ENCODE results near the gene CTTNBP2NL.
"Not testable (repeated sequence)": the region's sequence is repeated elsewhere in the genome, so short reads cannot be mapped to it uniquely, and the experiment has no call there.

The CTTNBP2NL gene

GRCh38 chr1:112386731-112387346 is 9.2 kb upstream of the CTTNBP2NL start:
- no peak for TF ChIP-seq CTCF (IDR thresholded peaks at IDR 0.05; ENCODE audit: insufficient read depth, low read depth, low read length, missing control alignments)
- DNase-seq (ENCODE audit: low read depth) = no peak

GRCh38 chr1:112387807-112388206 is 8.2 kb upstream of the CTTNBP2NL start:
- no peak for DNase-seq (ENCODE audit: low read depth)
- no peak for TF ChIP-seq CTCF (IDR thresholded peaks at IDR 0.05; ENCODE audit: insufficient read depth, low read depth, low read length, missing control alignments)

More at GRCh38 chr1:112386731-112387346, 9.2 kb upstream of the CTTNBP2NL start:
- no peak overlapping the region for H3K4me3 ChIP-seq (ENCODE audit: low read length)

GRCh38 chr1:112388436-112388835 is 7.6 kb upstream of the CTTNBP2NL start:
- no peak for DNase-seq (ENCODE audit: low read depth)
- no peak overlapping the region for H3K4me3 ChIP-seq (ENCODE audit: low read length)

More at GRCh38 chr1:112387807-112388206, 8.2 kb upstream of the CTTNBP2NL start:
- no peak overlapping the region for H3K4me3 ChIP-seq (ENCODE audit: low read length)

DNA sequence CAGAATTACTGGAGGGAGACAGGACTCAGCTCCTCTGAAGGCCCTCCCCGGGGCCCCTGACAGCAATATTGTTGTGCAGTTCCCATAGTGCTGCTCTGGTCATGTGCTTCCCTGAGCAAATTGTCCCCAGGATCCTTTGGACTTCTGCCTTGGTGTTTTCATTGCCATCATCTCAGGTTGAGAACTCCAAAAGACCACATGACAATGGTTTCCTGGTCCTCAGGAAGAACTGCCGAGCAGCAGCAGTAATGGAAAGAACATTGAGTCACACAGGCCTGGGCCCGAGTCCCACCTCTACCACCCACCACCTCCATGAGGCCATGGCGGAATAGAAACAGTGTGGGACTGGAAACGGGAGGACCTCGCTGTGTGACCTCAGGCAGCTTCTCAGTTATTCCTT is 6.3 kb upstream of the CTTNBP2NL start:
- no peak for TF ChIP-seq CTCF (IDR thresholded peaks at IDR 0.05; ENCODE audit: insufficient read depth, low read depth, low read length, missing control alignments)
- no peak overlapping the region for H3K4me3 ChIP-seq (ENCODE audit: low read length)
- DNase-seq (ENCODE audit: low read depth) = no peak

More at GRCh38 chr1:112388436-112388835, 7.6 kb upstream of the CTTNBP2NL start:
- TF ChIP-seq CTCF (IDR thresholded peaks at IDR 0.05; ENCODE audit: insufficient read depth, low read depth, low read length, missing control alignments) = no peak

DNA sequence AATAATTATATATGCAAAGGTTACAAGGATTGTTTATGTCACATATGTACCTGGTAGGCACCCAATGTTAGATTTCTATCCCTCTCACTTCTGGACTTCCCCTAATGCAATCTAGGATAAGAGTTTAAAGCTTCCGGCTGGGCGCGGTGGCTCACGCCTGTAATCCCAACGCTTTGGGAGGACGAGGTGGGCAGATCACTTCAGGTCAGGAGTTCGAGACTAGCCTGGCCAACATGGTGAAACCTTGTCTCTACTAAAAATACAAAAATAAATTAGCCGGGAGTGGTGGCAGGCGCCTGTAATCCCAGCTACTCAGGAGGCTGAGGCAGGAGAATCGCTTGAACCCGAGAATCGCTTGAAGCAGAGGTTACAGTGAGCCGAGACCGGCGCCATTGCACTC is 5.7 kb upstream of the CTTNBP2NL start:
- peak overlapping the region; percentile 28 for H3K4me3 ChIP-seq (ENCODE audit: low read length)
- DNase-seq (ENCODE audit: low read depth) = not testable (repeated sequence)

- TF ChIP-seq CTCF (IDR thresholded peaks at IDR 0.05; ENCODE audit: insufficient read depth, low read depth, low read length, missing control alignments) = peak; percentile 92
- peak overlapping the region; percentile 36 for H3K4me3 ChIP-seq (ENCODE audit: low read length)
- peak; percentile 94 for DNase-seq (ENCODE audit: low read depth)
Observed at GRCh38 chr1:112390775-112391602, 5.0 kb upstream of the CTTNBP2NL start.

DNA sequence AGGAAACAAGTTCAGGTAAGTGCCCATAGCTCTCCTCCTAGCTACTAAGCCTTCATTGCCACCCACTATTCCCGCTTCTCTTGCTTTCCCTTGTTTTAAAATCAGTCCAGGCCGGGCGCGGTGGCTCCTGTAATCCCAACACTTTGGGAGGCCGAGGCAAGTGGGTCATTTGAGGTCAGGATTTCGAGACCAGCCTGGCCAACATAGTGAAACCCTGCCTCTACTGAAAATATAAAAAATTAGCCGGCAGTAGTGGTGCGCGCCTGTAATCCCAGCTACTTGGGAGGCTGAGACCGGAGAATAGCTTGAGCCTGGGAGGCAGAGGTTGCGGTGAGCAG is 4.4 kb upstream of the CTTNBP2NL start:
- H3K4me3 ChIP-seq (ENCODE audit: low read length) = no peak overlapping the region
- DNase-seq (ENCODE audit: low read depth) = no peak
- no peak for TF ChIP-seq CTCF (IDR thresholded peaks at IDR 0.05; ENCODE audit: insufficient read depth, low read depth, low read length, missing control alignments)

Measured in epithelial cell of esophagus (primary cell).